MM.1S (cell line): ENCODE data around the gene DNAJB6.

Experiments
- CTCF ChIP-seq: fragments of 300-600 bp; sonication (generic); IDR thresholded peaks from 2 replicates; pipeline ENCODE4 v1.5.1; 2016; ENCODE audit warnings: antibody characterized with exemption, low read length, mixed read lengths
- EZH2 ChIP-seq: fragments of 300-600 bp; sonication (generic); optimal IDR thresholded peaks from 2 replicates; pipeline ENCODE3; 2017; ENCODE audit warnings: low read depth, mild to moderate bottlenecking, antibody characterized with exemption, low read length, mixed read lengths
- EZH2phosphoT487 ChIP-seq: fragments of 300-600 bp; sonication (generic); IDR thresholded peaks from 2 replicates; pipeline ENCODE4 v1.6.1; 2018; ENCODE audit warnings: antibody characterized with exemption, low read length

- TF ChIP-seq CTCF (no peak), EZH2 (no peak), EZH2phosphoT487 (no peak)
Measured at GRCh38 chr7:157347217-157347904, 10.6 kb downstream of the DNAJB6 start.
